Fibroblast of the conjunctiva (primary cell): ENCODE results near the gene SNX25.

Source experiments
- DNase-seq: peaks from one replicate; pipeline ENCODE4 v3.0.0-alpha.2; 2010; ENCODE audit warnings: low read depth

SNX25 gene

DNA sequence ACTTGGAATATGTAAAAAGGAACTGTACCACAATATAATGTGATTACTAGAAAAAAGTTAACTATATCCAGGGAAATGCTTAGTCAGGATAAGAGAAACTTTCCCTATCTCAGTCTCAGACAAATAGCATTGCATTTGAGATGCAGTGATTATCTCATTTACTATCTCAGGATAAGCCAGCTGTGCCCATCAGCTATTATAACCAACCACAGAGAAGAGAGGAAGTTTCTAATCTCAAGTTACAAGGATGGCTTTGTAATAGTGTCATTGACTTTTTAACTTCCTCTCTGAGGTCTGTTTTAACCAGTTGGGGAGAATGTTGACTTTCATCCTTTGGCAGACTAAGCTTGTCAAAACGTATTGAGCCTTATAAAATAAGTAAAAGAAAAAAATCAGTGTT, 56.5 kb downstream of the SNX25 start:
- no peak for DNase-seq

DNA sequence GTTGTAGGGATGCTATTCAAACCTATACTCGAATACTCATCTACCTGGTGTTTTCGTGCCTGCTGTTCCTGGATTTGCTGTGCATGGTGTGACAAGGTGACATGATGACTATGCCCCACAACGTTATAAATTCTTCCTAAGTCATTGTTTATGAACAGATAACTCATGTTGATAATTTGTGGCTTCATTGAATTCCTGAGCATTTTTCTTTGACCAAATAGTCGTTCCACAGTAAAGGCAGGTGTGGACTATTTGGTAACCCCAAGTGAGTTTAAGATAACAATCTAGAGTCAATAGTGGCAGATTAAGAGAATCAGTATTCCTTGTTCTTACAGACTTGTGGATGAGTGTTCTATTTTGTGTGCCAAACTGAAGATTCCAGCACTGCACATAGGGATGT, 59.9 kb downstream of the SNX25 start:
- DNase-seq, result no peak

DNA sequence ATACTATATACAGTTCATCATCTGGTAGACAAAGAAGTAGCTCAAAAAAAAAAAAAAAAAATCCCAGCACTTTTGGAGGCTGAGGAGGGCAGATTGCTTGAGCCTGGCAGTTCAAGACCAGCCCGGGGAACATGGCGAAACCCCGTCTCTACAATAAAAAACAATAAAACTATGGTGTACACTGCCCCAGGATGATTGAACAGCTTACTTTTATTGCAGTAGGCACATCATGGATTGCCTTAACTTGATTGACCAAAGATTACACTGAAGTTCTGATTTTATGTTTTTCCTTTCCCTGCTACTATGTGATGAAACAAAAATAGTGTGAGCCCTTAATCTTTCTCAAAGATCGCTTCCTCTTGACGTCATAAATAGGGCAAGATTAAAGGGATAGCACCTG, 60.6 kb downstream of the SNX25 start:
- no peak for DNase-seq

DNA sequence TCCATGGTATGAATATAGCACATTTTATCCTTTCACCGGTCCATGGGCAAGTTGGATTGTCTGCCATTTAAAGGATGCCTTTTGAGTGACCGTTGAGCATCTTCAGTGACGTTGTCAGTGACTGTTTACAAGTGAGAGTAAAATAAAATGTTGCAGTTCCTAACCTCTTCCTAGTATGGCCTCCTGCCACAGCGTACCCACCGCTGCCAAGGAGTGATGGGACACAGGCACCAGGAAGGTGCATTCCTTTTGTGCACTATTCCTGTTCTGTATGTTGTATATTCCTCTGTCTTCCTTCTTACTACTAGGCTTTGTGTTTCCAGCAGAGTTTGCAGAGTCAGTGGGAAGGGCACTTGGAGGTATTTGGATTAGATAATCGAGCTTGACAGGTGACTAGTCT, 61.5 kb downstream of the SNX25 start:
- no peak for DNase-seq

DNA sequence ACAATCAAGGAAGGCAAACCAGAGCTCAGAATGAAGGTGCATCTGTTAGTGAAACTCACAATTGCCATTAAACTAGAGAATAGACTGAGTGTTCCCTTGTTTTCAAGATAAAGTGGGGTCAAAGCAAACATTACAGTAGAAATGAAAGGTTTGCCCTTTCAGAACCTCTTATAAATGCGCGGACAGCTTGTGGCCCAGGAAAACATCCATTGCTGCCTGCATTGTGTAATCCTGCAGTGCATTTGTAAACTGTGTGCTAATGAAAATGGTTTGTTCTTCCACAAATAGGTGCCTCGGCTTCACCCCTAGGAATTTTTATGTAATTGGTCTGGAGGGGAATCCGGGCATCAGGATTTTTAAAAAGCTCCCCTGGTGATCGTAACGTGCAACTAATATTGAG, 62.8 kb downstream of the SNX25 start:
- DNase-seq, result no peak

DNA sequence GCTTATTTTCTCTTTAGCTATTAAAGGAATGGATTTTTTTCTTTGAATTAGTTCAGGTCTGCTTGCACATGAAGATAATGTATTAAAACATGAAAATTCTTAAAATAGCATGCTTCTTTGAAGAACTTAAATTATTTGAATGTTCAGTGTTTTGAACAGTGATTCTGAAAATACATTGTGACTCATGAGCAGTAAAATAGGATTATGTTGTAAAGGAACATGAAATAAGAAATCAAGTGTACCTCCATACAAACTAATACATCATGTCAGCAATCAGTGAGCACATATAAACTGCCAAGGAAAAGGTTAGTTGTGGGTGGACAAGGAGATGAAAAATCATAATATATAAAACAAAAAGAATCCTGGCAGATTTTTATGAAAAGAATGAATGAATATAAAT, 66.1 kb downstream of the SNX25 start:
- no peak for DNase-seq

DNA sequence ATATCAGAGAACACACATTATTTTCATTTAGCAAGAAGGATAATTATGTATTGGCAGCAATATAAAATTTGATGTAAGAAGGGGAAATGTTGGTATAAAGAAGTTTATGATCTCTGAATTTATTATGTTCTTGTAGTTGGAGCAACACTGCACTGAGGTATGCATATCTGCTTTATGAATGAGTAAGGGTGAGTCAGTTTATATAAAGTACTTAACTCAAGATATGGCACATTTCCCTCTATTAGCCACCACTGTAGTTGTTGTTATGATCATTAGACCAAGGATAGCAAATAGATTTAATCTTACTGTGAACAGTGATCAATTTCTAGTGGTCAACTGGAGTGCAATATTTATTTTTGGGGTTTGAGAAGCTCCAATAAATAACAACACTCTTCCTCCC, 66.6 kb downstream of the SNX25 start:
- DNase-seq, result peak; percentile 4

DNA sequence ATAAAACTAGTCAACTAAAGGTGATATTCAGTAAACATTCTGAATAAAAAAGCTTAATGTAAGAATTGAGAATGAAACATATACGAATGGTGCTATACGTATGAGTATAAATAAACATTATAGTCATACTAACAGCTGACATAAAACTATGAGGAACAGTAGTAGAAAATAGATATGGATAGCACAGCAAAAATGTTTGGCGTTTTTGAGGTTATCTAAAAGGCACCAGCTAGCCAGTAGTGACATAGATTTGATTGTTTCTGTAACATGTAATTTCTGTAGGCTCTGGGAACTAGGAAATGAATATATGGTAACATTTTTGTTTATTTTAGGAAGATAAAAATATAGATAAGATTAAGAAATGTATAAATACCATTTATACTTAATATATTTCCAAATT, 69.3 kb downstream of the SNX25 start:
- no peak for DNase-seq

DNA sequence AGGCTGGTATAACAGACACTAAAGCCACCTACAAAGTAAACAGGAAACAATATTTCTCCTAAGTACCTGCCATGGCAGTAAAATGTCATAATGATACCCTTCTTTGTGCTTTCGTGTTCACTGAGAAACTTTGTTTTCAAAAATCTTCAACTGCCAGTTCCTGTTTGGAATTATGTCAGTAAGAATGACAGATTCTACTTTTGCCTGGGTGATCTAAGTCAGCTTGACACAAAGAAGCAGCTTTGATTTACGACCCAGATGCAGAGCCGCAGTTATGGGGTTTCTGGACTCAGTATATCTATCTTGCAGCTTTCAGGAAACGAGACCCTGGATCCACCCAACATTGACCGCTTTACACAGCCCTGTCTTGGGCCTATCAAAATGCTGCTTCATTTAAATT, 71.2 kb downstream of the SNX25 start:
- no peak for DNase-seq

DNA sequence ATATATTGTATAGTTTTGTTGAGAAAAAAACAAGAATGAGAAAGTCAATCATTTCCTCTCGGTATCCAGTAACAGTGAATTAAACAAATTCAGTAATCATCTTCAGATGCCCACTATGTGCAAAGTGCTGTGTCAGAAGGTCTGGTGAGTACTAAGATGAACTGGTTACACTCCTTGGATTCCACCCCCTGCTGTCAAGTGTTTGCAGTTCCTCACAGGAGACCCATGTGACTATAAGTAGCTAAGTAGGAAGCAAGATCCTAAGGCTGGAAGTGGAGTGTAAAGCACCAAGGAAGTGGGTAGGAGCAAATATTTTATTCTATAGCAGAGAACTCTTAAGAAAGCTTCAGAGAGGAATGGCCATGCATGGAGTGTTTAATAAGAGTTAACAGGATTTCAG, 73.6 kb downstream of the SNX25 start:
- peak; percentile 8 for DNase-seq

DNA sequence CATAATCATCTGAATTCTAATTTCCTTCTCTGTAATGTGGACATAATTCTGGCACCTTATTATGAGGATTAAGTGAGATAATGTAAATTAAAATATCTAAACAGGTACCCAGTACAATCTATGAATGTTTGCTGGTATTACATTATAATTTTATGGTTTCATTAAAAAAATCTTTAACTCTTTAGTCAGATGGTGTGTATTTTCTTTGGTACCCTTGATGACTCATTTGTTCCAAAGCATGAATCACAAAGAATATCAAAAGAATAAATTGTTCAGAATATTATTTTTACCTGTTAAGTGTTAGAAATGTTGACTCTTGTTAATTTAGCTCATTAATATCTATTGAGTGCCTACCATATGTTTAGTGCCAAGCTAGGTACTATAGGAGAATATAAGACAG, 74.3 kb downstream of the SNX25 start:
- DNase-seq, result peak; percentile 9

DNA sequence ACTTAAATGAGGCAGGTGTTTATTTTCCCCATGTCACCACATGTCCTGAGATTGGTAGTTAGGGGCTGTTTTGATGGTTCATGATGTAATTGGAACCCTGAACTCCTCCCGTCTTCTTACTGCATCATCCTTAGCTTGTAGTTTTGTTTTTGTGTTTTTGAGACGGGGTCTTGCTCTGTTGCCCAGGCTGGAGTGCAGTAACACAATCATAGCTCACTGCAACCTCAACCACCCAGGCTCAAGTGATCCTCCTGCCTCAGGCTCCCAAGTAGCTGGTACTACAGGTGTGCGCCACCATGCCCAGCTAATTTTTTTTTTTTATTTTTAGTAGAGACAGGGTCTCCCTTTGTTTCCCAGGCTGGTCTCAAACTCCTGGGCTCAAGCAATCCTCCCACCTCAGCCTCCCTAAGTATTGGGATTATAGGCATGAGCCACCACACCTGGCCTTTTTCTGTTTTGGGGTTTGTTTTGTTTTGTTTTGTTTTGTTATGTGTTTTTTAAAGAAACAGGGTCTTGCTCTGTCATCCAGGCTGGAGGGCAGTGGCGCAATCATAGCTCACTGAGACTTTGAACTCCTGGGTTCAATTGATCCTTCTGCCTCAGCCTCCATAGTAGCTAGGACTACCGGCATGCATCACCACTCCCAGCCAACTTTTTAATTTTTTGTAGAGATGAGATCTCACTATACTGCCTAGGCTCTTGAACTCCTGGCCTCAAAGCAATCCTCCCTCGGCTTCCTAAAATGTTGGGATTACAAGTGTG, 76.4 kb downstream of the SNX25 start:
- DNase-seq, result no peak

DNA sequence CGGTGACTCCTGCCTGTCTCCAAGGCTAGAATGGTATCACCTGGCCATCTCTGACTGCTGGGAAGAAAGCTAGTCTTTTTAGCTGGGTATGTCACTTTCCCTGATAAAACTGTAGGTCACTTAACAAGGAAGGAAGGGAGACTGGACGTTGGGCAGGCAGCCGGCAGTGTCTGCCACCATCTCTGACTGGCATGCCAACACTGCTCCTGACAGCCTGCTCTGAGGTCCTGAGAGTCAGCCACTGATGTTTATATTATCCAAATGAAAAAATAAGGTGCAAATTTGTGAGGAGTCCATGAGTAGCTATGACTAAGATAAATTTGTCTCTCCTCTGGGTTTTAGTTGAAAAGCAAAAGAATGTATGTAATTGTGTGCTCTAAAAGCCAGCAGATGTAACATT, 77.2 kb downstream of the SNX25 start:
- no peak for DNase-seq

DNA sequence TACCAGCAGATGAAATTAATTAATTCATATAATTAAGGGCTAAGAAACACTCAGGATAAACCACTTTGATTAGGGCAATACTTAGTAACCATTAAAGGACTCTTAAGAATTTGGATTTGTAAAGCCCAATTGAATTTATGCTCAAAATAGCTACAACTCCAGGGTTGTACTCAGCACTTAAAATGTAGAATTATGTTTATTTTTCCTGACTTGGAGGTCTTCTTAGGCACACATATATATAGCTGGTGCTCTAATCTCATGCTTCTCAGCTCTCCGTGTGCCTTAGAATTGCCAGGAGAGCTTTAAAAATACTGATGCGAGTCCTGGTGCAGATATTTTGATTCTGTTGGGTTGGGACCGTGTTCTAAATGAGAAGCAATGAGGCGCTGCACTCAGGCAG, 77.6 kb downstream of the SNX25 start:
- no peak for DNase-seq

DNA sequence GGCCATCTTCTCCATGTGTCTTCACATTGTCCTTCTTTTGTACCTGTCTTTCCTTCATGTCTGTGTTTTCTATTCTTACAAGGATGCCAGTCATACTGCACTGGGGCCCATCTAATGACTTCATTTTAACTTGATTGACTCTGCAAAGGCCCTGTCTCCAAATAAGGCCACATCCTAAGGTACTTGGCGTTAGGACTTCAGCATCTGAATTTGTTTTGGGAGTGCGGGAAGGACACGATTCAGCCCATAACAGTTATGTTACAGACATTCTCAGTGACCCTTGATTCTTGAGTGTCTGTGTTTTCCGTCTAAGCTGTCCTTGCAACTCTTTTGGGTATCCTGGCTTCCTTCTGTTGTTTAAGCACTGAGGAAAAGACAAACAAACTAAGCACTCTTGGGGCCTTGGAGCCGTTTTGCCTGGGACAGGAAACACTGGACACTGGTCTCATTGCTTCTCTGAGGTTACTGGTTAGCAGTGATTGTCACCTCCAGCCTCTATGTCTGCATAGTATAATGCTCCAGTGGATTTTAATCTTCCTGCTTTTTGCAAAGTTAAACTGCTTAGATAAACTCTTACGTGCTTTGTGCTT, 80.7 kb downstream of the SNX25 start:
- no peak for DNase-seq

DNA sequence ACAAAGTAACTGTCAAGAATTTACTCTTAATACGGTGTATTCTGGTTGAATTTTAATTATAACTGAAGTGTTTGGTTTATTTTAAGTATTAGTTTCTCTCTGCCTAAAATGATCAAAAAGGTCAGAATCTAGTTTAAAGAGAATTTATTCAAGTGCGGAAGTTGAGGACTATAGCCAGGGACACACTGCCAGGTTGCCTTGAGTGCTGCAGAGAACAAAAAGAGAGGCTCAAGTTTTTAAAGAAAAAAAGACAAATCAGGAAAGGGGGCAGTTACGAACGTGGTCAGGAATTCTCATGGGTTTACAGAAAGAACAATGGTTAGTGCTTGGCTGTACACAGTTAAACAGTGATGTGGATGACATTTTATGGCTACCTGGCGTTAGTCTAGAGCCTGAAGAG, 81.3 kb downstream of the SNX25 start:
- DNase-seq, result no peak

DNA sequence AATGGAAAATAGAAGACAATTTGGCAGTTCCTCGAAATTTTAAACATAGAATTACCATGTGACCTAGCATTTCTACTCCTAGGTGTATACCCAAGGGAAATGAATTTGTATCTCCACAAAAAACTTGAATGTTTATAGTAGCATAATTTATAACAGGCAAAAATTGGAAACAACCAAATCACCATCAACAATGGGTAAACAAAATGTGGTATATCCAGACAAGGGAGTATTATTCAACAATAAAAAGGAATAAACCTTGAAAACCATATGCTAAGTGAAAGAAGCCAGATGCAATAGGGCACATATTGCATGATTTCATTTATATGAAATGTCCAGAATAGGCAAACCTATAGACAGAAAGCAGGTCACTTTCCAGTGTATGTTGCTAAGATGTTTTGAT, 83.8 kb downstream of the SNX25 start:
- no peak for DNase-seq

DNA sequence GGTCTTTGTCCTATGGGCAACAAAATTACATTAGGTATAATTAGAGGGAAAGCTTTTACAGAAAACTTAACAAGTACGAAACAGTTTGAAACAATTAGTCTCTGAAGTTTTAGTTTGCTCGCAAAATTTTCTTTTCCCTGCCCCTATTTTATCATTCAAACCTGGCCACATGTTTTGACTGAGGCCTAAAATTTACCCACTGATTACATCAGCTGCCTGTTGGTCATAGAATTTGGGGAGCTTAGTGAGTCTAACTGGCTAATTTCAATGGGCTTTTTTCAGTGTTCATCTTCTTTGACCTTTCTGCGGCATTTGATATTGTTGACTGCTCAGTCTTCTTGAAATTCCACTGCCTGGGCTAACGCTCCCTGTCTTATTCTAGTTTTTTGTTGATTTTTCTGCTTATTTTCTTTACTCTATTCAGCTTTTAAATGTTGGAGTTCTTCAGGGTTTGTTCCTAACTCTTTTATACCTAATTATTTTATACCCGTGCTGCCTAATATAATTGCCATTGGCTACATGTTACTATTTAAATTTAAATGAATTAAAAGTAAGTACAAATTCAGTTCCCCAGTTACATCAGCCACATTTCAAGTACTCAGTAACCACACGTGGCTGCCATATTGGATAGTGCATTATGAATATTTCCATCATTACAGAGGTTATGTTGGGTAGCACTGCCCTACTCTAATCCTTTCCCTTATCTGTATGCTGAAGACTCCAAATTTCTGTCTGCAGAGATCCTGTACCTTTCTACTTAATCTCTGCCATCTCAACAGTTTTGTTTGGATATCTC, 87.5 kb downstream of the SNX25 start:
- no peak for DNase-seq

DNA sequence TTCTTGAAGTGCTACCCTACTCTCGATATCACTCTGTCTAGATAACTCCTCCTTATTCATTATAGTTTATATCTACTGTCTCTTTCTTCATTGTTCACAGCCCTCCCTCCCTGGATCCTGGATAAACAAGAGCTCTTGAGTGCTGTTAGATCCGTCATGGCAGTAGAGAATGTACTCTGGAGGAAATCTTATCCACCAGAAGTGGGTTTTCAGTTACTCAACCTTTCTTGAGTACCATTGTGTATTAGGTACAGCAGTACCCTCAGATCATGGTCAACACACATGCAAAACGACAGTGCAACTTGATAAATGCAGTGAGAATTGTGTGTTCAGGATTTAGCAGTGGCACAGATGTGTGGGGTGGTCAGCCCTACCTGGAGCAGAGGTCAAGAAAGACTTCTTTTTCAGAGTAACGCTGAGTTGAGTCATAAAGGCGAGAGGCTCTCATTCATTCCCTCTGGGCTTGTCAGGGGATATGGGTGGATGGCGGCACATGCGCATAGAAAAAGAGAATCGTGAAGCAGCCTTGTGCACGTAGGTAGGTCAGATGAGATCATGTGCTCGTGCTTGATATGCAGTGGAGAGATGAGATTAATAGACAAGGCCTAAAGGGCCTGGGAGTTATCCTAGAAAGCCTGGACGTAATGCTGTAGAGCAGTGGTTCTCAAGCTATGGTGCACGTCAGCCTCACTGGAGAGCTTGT, 89.5 kb downstream of the SNX25 start:
- DNase-seq, result no peak

DNA sequence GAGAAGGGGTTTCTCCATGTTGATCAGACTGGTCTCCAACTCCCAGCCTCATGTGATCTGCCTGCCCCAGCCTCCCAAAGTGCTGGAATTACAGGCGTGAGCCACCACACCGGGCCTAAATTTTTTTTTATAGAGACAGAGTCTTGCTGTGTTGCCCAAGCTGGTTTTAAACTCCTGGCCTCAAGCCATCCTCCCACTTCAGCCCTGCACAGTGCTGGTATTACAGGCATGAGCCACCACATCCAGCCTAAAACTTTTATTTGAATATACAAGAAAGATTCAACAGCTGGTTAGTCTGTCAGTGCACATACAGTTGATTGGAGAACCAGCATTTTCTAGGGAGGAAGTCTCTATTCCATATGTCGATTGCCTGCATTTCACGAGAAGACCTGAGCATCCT, 95.1 kb downstream of the SNX25 start:
- no peak for DNase-seq

DNA sequence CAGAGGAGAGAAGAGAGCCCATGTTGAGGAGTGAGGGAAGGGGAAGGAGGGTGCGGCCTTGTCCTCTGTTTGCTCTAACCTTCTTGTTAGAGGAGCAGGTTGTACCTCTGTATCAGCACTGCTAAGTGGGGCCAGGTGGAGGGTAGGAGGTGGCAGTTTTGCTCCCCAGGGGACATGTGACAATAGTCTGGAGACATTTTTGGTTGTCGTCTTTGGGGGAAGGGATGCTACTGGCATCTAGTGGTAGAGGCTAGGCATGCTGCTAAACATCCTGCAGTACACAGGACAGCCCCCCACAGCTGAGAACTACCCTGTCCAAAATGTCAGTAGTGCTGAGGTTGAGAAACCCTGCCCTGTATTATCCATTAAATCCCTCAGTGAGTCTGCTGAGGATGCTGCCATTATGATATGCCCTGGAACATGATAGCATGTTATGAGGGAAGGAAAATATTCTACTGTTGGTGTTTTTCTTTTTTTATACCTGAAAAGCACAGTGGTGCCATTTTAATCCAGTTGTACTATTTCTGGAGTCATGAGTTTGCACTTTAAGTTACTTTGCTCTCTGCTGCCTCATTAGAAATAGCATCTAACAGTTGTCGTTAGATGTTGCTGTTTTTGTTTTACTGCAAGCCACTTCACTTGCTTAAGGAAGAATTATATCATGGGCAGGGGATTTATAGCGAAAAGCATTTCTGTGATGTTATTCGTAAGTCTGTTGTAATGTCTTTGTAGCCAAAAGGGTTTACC, 95.7 kb downstream of the SNX25 start:
- no peak for DNase-seq

DNA sequence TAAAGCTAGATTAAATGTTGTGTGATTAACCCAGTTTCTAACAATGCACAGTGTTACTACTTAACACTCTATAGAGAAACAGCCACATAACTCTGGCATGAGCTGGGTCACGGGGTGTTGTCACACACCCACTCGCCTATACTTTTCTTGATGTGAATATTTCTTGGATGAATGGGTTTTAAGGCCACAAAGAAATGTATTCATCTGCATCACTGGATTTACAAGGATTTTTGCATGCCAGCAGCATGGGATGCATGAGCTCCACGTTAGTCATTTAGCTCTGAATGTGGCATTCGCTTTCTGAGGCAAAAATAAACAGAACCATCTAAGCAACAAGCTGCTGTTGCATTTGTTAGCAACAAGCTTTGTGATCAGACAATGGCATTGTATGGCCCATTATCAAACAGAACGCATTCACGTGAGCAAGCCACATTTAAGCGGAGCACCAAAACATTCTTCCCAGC, 96.6 kb downstream of the SNX25 start:
- peak; percentile 51 for DNase-seq
